ENCODE data around the gene SLC17A6.

The SLC17A6 gene

GRCh38 chr11:22337596-22338485, at the start of gene SLC17A6:
Gene SLC17A6 (plus strand): TSS chr11:22338381. CDS start chr11:22338534, 153 bp downstream.
- no peak for DNase-seq
- intact Hi-C loops (cut with DNase I) = loop anchor here (10.0 kb wide), 1 partner anchor 447 kb away; no protein-coding TSS in a partner anchor

DNA sequence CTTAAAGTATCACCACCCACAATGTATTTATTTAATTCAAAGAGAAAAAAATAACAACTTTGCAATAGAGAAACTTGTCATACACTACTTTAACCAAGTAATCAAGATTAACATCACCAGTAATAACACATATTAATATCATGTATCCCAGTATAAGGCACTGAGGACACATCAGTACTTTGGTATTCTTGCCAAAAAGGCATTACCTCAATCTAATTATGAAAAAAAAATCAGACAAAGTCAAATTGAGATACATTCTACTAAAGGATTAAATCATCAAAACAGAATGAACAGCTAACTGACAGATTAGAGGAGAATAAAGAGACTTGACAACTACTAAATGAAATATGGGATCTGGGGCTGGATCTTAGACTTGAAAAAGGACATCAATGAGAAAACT, 35.8 kb upstream of the SLC17A6 start:
- DNase-seq = no peak
- intact Hi-C loops (cut with DNase I) = no loop called here

DNA sequence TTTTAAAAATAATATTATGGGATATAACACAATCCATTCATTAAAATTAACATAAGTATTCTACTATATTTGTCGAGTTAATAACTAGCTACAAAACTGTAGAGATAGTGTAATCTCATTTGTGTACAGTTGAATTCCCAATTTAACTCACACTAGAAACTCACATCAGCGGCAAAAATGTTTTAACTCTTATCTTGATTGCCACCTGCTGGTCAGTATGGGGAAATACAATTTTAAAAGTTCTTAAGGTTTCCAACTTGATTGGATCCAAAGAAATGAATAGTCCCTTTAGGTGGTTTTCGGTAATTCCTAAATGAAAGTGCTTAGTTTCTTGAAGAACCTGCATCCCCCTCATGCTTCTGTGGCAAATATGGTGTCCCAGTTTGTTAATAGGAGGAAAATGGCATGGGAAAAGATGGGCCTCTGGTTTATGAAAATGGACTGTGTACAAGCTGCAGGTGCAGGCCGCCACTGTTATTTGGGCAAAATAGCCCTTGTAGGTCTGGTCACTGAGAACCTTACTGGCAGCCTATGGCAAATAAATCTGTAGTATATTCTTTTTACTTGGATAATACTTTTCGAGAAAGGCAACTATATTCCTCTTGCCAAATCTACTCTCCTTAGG, 33.7 kb upstream of the SLC17A6 start:
- DNase-seq = peak in 1 of 42 donors; percentile 13
- intact Hi-C loops (cut with DNase I) = no loop called here

DNA sequence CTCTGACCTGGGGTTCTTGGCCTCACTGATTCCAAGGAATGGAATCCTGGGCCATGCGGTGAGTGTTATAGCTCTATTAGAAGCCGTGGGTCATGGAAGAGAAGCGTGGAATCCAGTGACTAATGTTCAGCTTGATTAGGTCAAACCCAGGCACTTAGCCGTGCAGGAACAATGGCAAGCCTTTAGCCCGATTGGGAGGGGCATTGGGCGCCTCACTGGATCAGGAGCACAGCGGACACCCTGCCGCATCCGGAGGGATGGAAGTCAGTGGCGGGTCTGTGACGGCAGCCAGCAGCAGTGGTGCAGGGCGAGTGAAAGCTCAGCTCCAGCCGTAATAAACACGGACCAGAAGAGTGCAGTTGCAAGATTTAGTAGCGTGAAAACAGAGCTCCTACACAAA, 20.5 kb upstream of the SLC17A6 start:
- intact Hi-C loops (cut with DNase I) = no loop called here
- DNase-seq = no peak

DNA sequence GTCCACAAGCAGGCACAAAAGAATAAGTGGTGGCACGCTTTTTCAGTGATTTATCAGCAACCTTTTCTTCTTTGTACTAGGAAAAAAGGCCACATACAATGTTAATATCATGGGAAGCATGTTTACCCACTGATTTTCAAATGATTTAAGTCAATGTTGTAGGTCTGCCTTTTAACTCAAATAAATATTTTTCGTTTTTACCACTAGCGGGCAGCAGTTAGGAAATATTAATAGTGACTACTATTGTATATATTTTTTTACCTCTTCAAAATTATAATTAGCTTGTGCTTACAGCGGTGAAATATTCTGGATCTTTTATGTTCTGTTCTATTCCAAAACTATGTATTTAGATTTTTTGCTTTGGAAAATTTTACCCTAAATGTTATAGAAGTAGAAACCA, 6.4 kb upstream of the SLC17A6 start:
- intact Hi-C loops (cut with DNase I) = loop anchor here (10.0 kb wide), 1 partner anchor 453 kb away; no protein-coding TSS in a partner anchor
- no peak for DNase-seq

DNA sequence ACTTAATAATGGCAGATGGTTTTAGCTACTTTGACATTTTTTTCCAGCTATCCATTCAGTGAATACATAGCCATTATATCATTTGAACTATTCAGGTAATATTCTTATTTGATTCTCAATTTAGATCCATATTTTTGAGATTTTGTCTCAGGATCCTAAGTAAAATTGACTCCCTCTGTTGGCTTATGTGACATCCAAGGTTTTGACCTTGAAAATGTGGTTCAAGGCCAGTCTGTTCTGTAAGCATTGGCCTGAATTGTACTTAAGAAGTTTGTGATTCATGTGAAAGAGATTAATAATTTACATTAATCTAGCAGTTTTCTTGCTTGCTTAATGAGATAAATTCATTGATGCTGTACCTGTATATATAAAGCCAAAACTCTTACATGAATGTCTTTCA, 1.6 kb upstream of the SLC17A6 start:
- DNase-seq = no peak
- intact Hi-C loops (cut with DNase I) = loop anchor here (10.0 kb wide), 1 partner anchor 448 kb away; no protein-coding TSS in a partner anchor

DNA sequence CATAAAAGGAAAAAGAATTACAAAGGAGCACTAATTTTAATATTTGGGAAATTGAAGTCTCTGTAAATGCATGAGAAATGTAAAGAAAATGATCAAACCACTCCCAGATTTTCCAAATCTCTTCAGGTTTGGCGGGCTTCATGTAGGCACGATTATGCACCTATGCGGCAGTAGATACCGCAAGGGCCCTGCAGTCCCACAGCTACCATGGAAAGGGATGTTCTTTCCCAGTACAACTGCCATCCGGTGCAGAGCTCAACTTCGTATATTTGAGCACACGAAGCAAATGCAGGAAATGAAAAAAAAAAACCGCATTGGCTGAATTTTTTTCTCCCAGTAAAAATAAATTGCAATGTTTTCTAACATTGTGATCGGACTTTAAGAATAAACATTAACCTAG, 1.4 kb downstream of the SLC17A6 start:
- intact Hi-C loops (cut with DNase I) = loop anchor here (10.0 kb wide), 1 partner anchor 445 kb away; no protein-coding TSS in a partner anchor
- DNase-seq = no peak

GRCh38 chr11:22340235-22340634, 2.1 kb downstream of the SLC17A6 start:
- DNase-seq = no peak

DNA sequence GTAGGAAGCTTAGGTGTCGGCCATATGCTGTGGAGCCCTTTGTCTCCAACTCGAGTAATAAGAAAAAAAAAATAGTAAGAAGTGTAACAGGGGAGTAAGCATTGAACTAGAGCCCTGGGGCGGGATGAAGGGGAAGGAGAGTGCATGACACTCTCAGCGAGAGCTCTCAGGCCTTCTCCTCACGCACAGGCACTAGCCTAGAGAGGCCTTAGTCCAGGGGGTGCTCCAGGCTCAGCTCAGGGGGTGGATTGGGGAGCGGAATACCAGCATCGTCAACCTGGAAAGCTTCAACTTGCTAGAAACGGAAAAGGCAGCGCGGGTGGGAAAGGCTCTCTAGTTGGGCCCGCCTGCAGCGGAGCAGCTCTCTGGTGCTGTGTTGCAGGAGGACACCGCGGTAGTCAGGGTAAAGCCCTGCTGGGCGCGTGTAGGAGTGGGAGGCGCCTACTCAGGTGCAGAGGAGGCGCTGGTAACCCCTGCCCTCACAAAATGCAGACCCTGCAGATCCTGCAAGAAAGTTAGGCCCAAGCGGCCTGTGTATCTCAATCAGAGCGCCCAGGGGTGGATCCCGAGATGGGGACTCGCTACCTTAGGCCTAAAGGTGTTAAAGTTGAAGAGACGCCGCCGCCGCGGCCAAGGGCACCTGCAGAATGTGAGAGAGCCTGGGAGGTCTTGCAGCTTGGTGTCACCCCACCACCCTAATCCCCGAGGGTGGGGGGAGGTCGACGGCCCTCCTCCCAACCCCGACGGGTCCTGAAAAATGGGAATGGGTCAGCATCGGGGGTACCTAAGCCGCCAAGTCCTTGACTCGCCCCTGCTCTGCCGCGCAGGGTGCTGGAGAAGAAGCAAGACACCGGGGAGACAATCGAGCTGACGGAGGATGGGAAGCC, 2.8 kb downstream of the SLC17A6 start:
- no peak for DNase-seq
- intact Hi-C loops (cut with DNase I) = no loop called here

More at GRCh38 chr11:22340235-22340634, 2.1 kb downstream of the SLC17A6 start:
- intact Hi-C loops (cut with DNase I) = no loop called here

DNA sequence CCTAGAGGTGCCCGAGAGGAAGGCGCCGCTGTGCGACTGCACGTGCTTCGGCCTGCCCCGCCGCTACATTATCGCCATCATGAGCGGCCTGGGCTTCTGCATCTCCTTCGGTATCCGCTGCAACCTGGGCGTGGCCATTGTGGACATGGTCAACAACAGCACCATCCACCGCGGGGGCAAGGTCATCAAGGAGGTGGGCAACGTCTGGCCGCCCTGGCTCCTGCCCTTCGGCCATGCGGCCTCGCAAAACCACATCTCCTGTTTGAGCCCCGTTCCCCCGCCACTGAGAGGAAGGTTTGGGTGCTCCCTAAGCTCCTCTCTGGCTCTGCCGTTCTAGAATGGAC, 3.4 kb downstream of the SLC17A6 start:
- no peak for DNase-seq
- intact Hi-C loops (cut with DNase I) = no loop called here

DNA sequence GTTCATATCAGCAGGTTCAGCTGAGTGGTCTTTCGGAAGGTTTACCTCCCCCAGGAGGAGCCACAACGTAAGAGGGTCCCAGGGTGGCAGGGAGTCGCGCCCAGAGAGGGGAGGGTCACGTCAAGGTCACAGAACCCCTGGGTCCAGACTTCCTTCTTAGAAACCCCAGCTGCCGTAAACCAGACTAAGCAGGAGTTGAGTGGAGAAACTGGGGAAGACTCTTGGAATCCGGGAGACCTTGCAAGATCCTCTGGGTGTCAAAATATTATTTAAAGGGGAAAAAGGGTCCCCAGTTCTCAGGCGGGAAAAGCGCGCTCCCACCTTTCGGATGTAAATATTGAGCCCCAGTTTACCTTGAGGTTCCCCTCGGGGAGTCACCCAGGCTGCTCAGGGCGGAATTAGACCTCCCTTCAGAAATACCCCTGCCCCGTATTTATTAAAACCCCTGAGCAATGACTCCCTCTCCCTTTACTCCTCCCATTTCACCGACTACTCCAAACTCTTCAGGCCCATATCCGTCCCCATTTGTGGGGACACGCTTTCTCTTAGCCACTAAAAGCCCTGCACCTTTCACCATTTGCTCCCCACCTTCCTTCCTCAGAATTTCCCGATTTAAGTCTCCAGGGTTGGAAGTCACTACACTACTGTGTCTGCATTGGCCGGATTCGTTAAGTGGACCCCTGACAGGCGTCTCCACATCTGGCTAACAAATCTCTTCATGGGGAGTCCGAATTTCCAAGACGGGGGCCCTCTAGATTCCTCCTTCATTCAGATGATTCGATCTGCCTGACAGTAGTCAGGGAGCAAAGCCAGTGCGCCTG, 4.2 kb downstream of the SLC17A6 start:
- intact Hi-C loops (cut with DNase I) = no loop called here
- DNase-seq = no peak

DNA sequence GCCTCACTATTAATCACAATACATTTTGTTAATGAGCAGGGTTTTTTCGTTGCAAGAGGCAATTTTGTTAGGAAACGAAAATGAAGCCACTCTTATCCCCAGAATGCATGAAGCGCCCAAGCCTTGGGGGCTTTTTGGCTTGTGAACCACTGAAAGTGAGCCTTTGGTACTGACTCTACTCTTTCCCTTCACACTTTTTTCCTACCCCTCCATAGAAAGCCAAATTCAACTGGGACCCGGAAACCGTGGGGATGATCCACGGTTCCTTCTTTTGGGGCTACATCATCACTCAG, 4.8 kb downstream of the SLC17A6 start:
- DNase-seq = no peak
- intact Hi-C loops (cut with DNase I) = no loop called here

DNA sequence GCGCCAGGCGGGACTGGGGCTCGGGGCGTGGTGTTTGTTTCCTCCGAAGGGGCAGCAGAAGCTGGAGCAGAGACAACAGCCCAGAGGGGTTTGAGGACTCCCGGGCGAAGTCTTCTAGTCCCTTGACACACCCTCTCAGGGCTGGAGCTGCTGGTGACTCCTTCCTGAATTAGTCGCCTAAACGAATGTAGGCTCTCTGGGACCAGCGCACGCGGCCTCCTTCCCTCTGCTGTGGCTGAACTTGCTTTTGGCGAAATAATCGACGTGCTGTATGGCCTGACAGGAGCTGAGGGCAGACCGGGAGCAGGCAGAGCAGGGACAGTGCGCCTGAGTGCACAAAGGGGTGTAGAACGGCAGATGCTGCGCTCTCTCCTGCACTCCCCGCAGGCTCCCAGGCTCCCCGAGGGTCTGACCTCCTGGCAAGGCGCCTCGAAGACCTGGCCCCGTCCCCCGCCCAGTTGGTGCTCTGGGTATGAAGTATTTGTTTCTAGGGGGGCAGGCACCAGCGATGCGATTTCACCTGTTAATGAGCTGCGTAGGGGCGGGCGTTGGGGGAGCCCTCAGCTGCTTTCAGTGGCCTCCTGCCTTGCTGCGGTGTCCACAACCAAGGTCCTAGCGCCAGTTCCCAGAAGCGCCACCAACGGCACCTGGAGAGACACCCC, 5.3 kb downstream of the SLC17A6 start:
- intact Hi-C loops (cut with DNase I) = no loop called here

GRCh38 chr11:22344081-22344480, 5.9 kb downstream of the SLC17A6 start:
- no peak for DNase-seq
- intact Hi-C loops (cut with DNase I) = no loop called here

More for the DNA sequence above, 5.3 kb downstream of the SLC17A6 start:
- DNase-seq = no peak

DNA sequence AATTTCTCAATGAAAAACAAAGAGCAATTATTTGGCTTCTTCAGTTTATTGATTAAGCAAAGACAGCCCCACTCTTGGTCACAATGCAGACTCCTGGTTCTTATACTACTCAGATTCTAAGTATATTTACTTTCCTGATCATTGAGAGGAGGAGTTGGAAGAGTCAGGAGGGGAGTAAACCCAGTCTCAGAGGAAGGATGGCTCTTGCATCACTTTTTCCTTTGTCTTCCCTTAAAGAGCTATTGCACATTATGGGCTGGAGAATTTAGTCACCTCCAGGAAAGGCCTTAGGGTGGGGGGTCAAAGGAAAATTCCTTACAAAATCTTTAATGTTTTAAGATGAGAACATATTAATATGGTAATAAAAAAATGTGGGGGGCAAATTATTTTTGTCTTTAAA, 8.1 kb downstream of the SLC17A6 start:
- DNase-seq = no peak
- intact Hi-C loops (cut with DNase I) = no loop called here

- intact Hi-C loops (cut with DNase I) = no loop called here
- DNase-seq = no peak
Observed at GRCh38 chr11:22347857-22348487, 9.8 kb downstream of the SLC17A6 start.

- no peak for DNase-seq
- intact Hi-C loops (cut with DNase I) = no loop called here
Observed at GRCh38 chr11:22349491-22349890, 11.3 kb downstream of the SLC17A6 start.

DNA sequence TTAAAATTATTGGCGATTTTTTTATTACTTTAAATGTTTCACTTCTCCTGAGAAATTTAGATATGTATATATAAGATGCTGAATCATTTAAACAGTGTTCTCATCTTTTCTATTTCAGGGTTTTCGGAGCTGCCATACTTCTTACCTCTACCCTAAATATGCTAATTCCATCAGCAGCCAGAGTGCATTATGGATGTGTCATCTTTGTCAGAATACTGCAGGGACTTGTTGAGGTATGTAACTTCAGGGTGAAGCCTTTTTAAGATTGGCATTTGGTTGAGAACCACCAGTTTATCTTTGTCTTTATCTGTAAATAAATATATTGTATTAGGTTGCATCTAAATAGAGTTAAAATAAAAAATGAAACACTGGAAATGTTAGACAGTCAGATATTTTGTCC, 21.1 kb downstream of the SLC17A6 start:
- DNase-seq = no peak
- intact Hi-C loops (cut with DNase I) = no loop called here

Measured in head of caudate nucleus (tissue), 42 donors.